ENCODE measurements around the gene PLEKHH3.
"Not testable (repeated sequence)": the region's sequence is repeated elsewhere in the genome, so short reads cannot be mapped to it uniquely, and the experiment has no call there.

Gene PLEKHH3

GRCh38 chr17:42639525-42640113, 37.2 kb downstream of the PLEKHH3 start:
- DNase-seq (no peak), ATAC-seq (ENCODE audit: insufficient read depth, low read depth) (no peak)
- Histone ChIP-seq H3K79me2 (ENCODE audit: insufficient read depth, low read length) (no peaks in the 10 kb centered on the region), H2AFZ (ENCODE audit: low read depth, low read length) (no peak overlapping the region), H3K4me3 (ENCODE audit: low read depth in 1 of 2, low read length in 2 of 2) (no peak overlapping the region), H3K9ac (ENCODE audit: low read depth, low read length) (no peak overlapping the region), H3K4me2 (ENCODE audit: insufficient read depth, low read length) (no peak overlapping the region), H3K27ac (ENCODE audit: low read length) (no peak overlapping the region), H3K4me1 (ENCODE audit: insufficient read depth, low read length) (peaks cover 6% of the 10 kb centered on the region), H3K36me3 (ENCODE audit: insufficient read depth, low read length) (no peaks in the 10 kb centered on the region), H3K9me3 (ENCODE audit: insufficient read depth, low read length, severe bottlenecking) (no peaks in the 10 kb centered on the region), H3K27me3 (ENCODE audit: insufficient read depth, low read length, poor library complexity) (no peaks in the 10 kb centered on the region), H4K20me1 (ENCODE audit: insufficient read depth, low read length) (no peaks in the 10 kb centered on the region)
- TF ChIP-seq EZH2 (IDR thresholded peaks at IDR 0.05; ENCODE audit: borderline replicate concordance, low read depth, low read length, severe bottlenecking) (no peak), CTCF (IDR thresholded peaks at IDR 0.05; ENCODE audit: borderline replicate concordance, extremely low read depth, low read length, poor library complexity, severe bottlenecking) (no peak)

GRCh38 chr17:42632949-42633444, 43.8 kb downstream of the PLEKHH3 start:
- Histone ChIP-seq H3K4me3 (ENCODE audit: low read depth in 1 of 2, low read length in 2 of 2) (no peak overlapping the region), H3K4me2 (ENCODE audit: insufficient read depth, low read length) (no peak overlapping the region), H3K27ac (ENCODE audit: low read length) (no peak overlapping the region), H3K4me1 (ENCODE audit: insufficient read depth, low read length) (no peaks in the 10 kb centered on the region), H4K20me1 (ENCODE audit: insufficient read depth, low read length) (no peaks in the 10 kb centered on the region), H3K36me3 (ENCODE audit: insufficient read depth, low read length) (no peaks in the 10 kb centered on the region), H3K79me2 (ENCODE audit: insufficient read depth, low read length) (no peaks in the 10 kb centered on the region), H2AFZ (ENCODE audit: low read depth, low read length) (no peak overlapping the region), H3K9me3 (ENCODE audit: insufficient read depth, low read length, severe bottlenecking) (no peaks in the 10 kb centered on the region), H3K9ac (ENCODE audit: low read depth, low read length) (no peak overlapping the region), H3K27me3 (ENCODE audit: insufficient read depth, low read length, poor library complexity) (no peaks in the 10 kb centered on the region)
- no peak for DNase-seq
- ATAC-seq (ENCODE audit: insufficient read depth, low read depth), result no peak
- no peak for TF ChIP-seq CTCF (IDR thresholded peaks at IDR 0.05; ENCODE audit: borderline replicate concordance, extremely low read depth, low read length, poor library complexity, severe bottlenecking)
- TF ChIP-seq EZH2 (IDR thresholded peaks at IDR 0.05; ENCODE audit: borderline replicate concordance, low read depth, low read length, severe bottlenecking), result no peak

- no peak for ATAC-seq (ENCODE audit: insufficient read depth, low read depth)
- Histone ChIP-seq H3K9me3 (ENCODE audit: insufficient read depth, low read length, severe bottlenecking) (no peaks in the 10 kb centered on the region), H4K20me1 (ENCODE audit: insufficient read depth, low read length) (no peaks in the 10 kb centered on the region), H3K36me3 (ENCODE audit: insufficient read depth, low read length) (no peaks in the 10 kb centered on the region), H3K4me3 (ENCODE audit: low read depth in 1 of 2, low read length in 2 of 2) (no peak overlapping the region), H2AFZ (ENCODE audit: low read depth, low read length) (no peak overlapping the region), H3K4me1 (ENCODE audit: insufficient read depth, low read length) (no peaks in the 10 kb centered on the region), H3K4me2 (ENCODE audit: insufficient read depth, low read length) (no peak overlapping the region), H3K27ac (ENCODE audit: low read length) (no peak overlapping the region), H3K79me2 (ENCODE audit: insufficient read depth, low read length) (no peaks in the 10 kb centered on the region), H3K27me3 (ENCODE audit: insufficient read depth, low read length, poor library complexity) (no peaks in the 10 kb centered on the region), H3K9ac (ENCODE audit: low read depth, low read length) (no peak overlapping the region)
- TF ChIP-seq EZH2 (IDR thresholded peaks at IDR 0.05; ENCODE audit: borderline replicate concordance, low read depth, low read length, severe bottlenecking), result no peak
- TF ChIP-seq CTCF (IDR thresholded peaks at IDR 0.05; ENCODE audit: borderline replicate concordance, extremely low read depth, low read length, poor library complexity, severe bottlenecking), result no peak
- no peak for DNase-seq
Measured at GRCh38 chr17:42629411-42630009, 47.3 kb downstream of the PLEKHH3 start.

GRCh38 chr17:42627032-42627764, 49.6 kb downstream of the PLEKHH3 start:
- not testable (repeated sequence) for H3K9me3 ChIP-seq (ENCODE audit: insufficient read depth, low read length, severe bottlenecking); H3K79me2 ChIP-seq (ENCODE audit: insufficient read depth, low read length); H3K4me2 ChIP-seq (ENCODE audit: insufficient read depth, low read length); H4K20me1 ChIP-seq (ENCODE audit: insufficient read depth, low read length); H3K4me3 ChIP-seq (ENCODE audit: low read depth in 1 of 2, low read length in 2 of 2); H3K27me3 ChIP-seq (ENCODE audit: insufficient read depth, low read length, poor library complexity); H2AFZ ChIP-seq (ENCODE audit: low read depth, low read length); H3K36me3 ChIP-seq (ENCODE audit: insufficient read depth, low read length); ATAC-seq (ENCODE audit: insufficient read depth, low read depth); H3K9ac ChIP-seq (ENCODE audit: low read depth, low read length); H3K4me1 ChIP-seq (ENCODE audit: insufficient read depth, low read length); H3K27ac ChIP-seq (ENCODE audit: low read length); DNase-seq

All from DND-41 (cell line).